T47D (cell line): Measurements from ENCODE around the gene IL25.
"Not testable (repeated sequence)": the region's sequence is repeated elsewhere in the genome, so short reads cannot be mapped to it uniquely, and the experiment has no call there.

Source experiments
- DNase-seq, 2 experiments: peaks; one replicate each; pipeline versions ENCODE4 v3.0.0 to v3.0.0-alpha.2; 2011 to 2012; ENCODE audit warnings: low read depth in 1 of 2, low spot score in 1 of 2
- JUND ChIP-seq: IDR thresholded peaks from 2 replicates; pipeline ENCODE4 v1.6.1; 2012; ENCODE audit warnings: low read depth
- in situ Hi-C: cut with HindIII; loops from 2 replicates; pipeline ENCODE4 v1.10.0; 2016; ENCODE audit warnings: low sequenced_read_pairs, low pct_unique_long_range_greater_than_20kb

IL25 gene

GRCh38 chr14:23415821-23416778, 43.5 kb downstream of the IL25 start:
- TF ChIP-seq JUND = no peak
- in situ Hi-C loops = no loop called here
- DNase-seq = no peak

GRCh38 chr14:23416801-23417200, 44.2 kb downstream of the IL25 start:
- in situ Hi-C loops = no loop called here
- no peak for DNase-seq
- TF ChIP-seq JUND = no peak

- DNase-seq, in situ Hi-C loops: not testable (repeated sequence)
Measured at GRCh38 chr14:23417269-23417668, 44.7 kb downstream of the IL25 start.

GRCh38 chr14:23418021-23418420, 45.4 kb downstream of the IL25 start:
- in situ Hi-C loops = no loop called here
- DNase-seq = no peak
- TF ChIP-seq JUND = no peak

- DNase-seq, in situ Hi-C loops: not testable (repeated sequence)
Measured at GRCh38 chr14:23419646-23420045, 47.0 kb downstream of the IL25 start.

- DNase-seq = no peak
- in situ Hi-C loops = no loop called here
- no peak for TF ChIP-seq JUND
Measured at GRCh38 chr14:23421594-23421993, 49.0 kb downstream of the IL25 start.

GRCh38 chr14:23423657-23424056, 51.0 kb downstream of the IL25 start:
- TF ChIP-seq JUND = no peak
- in situ Hi-C loops = no loop called here
- DNase-seq = no peak

- in situ Hi-C loops = no loop called here
- DNase-seq = no peak
- TF ChIP-seq JUND = no peak
Measured at GRCh38 chr14:23425169-23425568, 52.6 kb downstream of the IL25 start.

- in situ Hi-C loops = not testable (repeated sequence)
Measured at GRCh38 chr14:23425798-23426197, 53.2 kb downstream of the IL25 start.

More at GRCh38 chr14:23425798-23426197, 53.2 kb downstream of the IL25 start:
- DNase-seq = not testable (repeated sequence)
